ENCODE measurements around the gene LAMA3.
"Not testable (repeated sequence)": the region's sequence is repeated elsewhere in the genome, so short reads cannot be mapped to it uniquely, and the experiment has no call there.

Gene LAMA3

GRCh38 chr18:23710068-23710527, 20.8 kb downstream of the LAMA3 start:
- DNase-seq: no peak

GRCh38 chr18:23710946-23711345, 21.7 kb downstream of the LAMA3 start:
- DNase-seq: no peak

- no peak for DNase-seq
Observed at GRCh38 chr18:23711426-23711825, 22.2 kb downstream of the LAMA3 start.

GRCh38 chr18:23712445-23712844, 23.2 kb downstream of the LAMA3 start:
- no peak for DNase-seq

GRCh38 chr18:23714576-23714975, 25.3 kb downstream of the LAMA3 start:
- DNase-seq: no peak

DNA sequence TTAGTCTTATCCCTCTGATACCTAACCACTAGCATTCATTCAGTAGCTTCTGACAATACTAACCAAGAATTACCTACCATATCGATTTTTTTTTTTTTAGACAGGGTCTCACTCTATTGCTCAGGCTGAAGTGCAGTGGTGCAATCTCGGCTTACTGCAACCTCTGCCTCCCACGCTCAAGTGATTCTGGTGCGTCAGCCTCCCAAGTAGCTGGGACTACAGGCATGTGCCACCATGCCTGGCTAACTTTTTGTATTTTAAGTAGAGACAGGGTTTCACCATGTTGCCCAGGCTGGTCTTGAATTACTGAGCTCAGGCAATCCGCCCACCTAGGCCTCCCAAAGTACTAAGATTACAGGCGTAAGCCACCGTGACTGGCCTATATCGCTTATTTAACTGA, 26.8 kb downstream of the LAMA3 start:
- not testable (repeated sequence) for DNase-seq

GRCh38 chr18:23716516-23716915, 27.3 kb downstream of the LAMA3 start:
- DNase-seq: no peak

DNA sequence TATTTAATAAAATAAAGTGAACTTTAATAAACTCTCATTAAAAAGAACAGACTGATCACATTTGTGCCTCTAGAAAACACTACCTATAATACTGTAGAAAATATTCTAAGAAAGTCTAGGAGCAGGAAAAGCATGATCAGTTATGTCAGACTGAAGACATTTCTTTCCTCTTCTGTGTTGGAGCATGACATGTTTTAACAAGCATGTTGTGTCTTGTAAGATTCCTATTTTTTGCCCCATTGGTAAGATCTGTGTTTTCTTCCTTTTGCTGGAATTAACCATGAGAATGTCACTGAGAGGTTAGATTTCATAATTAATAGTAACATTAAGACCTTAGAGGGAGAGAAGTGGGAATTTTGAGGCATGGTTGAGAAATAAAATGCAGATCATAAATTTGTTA, 27.7 kb downstream of the LAMA3 start:
- DNase-seq: no peak

DNA sequence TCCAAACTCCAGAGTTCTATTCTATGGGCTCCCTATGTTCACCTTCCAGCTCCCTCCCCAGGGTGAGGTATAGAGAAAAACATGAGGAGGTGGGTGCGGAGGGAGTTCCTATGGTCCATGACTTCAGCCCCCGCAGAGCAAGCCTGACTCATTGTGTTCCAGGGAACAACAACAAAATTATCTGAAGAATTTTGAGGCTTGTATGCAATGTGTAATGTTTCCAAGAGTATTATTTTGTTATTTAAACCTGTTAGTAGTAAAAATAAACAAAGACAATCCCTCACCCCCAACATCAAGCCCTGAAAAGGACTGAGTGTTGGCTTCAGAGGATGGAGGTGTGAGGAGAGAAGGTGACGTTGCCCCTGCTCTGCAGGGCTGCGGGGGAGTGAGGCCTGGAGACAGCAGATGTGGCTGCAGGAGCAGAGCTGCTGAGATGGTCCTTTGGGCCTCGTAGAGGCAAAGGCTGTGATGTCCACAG, 29.0 kb downstream of the LAMA3 start:
- no peak for DNase-seq

GRCh38 chr18:23718731-23719130, 29.5 kb downstream of the LAMA3 start:
- DNase-seq: no peak

GRCh38 chr18:23719634-23720201, 30.5 kb downstream of the LAMA3 start:
- DNase-seq: no peak

DNA sequence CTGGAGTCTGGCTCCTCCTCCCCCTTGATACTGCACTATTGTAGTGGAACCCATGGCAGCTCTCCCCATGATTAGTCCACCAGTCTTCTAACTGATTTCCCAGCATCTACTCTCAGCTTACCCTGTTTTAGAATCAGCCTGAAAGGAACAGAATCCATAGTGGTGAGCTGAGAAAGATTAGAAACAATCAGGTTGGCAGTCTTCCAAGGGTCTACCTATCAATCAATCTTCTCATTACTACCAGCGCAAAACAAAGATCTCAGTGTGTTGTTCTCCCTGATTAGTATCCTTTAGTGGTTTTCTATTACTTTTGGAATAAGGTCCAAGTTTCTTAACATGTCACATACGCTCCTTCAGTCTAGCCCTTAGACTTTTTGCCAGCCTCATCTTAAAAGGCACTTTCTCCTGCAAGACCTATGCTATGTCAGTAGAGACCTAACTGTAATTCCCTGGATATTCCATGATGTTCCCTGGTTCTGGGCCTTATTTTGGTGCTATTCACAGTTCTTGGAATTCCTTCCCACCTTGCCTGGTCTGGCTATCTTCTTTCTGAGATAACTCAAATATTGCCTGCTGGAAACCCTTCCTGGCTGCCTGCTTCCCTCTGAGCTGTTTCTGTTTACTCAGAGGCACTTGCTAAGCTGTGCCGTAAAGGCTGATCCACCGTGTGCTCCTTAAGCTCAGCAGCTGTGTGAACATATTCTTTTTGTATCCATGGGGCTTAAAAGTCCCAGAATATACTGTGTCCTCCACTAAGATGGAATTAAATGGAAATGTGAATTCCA, 32.6 kb downstream of the LAMA3 start:
- DNase-seq: no peak

DNA sequence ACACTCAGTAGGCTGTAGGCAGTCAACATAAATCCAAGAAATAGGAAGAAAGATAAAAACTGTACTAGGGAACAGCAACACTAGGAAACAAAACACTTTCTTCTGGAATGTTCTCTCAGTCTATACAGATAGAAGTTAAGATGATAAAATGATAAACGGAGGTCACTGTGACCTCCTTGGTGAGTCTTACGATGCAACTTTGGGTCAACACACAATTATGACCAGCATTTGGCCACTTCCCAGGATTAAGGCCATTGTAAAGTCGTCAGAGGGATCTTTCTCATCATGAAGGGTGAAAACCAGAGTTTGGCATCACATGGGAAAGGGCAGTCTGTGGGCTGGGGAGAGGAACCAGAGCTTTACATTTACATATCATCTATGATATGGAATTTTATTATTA, 33.4 kb downstream of the LAMA3 start:
- no peak for DNase-seq

DNA sequence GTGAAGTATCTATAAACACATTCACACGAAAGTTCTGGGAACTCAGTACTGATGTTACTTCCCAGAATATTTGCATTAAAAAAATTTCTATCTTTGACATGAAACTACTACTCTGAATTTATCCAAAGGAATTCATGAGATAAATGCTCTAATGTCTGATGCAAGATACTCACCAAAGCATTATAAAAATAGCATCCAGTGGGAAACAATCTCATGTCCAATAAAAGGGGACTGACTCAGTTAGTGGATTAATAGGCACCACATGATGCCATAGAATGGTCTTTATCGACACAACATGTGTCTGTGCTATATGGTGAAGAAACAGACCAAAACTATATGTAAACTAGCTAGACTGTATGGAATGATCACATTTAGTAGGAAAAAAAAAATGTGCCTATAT, 33.9 kb downstream of the LAMA3 start:
- no peak for DNase-seq

DNA sequence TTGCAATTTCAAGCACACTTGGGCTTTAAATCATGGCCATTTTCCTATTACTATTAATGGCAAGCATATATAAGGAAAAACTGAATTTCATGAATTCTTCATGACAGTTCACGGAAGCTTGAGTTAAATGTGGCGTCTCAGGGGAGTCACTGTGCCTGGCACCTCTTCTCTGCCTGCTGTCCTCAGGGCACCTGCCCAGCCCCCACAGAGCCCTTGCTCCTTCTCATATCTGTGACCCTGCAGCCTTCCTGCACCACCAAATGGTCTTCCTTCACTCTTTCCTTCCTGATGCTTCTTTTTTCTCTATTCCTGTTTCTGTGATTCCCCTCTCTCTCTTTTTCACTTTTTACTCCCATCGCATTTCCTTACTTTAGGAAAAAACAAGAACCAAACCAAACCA, 35.4 kb downstream of the LAMA3 start:
- no peak for DNase-seq

DNA sequence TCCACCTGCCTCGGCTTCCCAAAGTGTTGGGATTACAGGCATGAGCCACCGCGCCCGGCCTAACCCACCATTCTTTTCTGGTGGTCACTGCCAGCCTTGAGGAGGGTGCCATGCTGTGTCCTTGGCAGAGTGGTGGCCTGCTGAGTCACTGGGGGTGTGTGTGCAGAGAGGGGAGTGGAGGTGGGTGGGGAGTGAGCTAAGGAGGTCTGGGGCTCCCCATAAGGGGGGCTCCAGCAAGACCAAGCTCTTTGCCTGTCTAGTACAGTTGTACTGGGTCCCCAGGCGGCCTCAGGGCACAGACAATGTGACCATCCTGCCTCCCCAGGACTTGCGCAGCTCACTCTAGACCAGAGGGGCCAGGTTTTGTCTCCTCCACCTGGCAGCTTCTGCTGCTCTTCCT, 36.1 kb downstream of the LAMA3 start:
- no peak for DNase-seq

DNA sequence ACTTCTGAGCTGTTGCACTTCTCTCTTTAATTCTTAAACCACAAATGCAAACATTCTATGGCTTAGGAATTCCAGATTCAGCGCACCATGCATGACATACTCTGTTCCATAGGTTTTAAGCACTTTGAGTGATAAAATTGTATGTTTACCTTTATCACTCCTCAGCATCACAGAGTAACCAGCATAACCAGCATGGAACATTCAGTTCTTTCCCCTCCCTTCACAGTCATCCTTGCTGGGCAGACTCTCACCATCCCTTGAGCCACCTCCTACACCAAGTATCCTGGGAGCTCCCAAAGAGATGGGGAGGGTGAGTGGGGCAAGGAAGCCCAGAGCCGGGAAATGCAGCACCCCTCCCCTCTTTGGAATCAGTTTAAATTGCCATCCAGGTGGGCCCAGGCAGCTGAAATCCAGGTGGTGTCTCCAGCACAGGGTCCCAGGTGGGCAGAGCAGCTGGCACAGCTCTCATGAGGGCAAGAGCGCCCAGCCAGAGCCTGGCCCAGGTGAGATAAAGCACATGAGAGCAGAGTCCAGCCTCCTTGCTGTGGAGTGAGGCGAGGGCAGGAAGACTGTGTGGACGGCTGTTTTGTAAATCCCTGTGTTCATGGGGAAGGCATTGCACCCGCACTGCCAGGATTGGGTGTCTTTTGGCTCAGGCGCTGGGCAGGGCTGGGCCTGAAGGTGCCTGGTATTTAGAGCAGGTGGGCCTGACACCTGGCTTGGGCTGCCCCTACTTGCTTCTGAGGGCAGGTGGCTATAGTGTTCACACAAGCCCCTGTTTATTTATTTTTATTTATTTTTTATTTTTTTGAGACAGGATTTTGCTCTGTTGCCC, 36.8 kb downstream of the LAMA3 start:
- no peak for DNase-seq

DNA sequence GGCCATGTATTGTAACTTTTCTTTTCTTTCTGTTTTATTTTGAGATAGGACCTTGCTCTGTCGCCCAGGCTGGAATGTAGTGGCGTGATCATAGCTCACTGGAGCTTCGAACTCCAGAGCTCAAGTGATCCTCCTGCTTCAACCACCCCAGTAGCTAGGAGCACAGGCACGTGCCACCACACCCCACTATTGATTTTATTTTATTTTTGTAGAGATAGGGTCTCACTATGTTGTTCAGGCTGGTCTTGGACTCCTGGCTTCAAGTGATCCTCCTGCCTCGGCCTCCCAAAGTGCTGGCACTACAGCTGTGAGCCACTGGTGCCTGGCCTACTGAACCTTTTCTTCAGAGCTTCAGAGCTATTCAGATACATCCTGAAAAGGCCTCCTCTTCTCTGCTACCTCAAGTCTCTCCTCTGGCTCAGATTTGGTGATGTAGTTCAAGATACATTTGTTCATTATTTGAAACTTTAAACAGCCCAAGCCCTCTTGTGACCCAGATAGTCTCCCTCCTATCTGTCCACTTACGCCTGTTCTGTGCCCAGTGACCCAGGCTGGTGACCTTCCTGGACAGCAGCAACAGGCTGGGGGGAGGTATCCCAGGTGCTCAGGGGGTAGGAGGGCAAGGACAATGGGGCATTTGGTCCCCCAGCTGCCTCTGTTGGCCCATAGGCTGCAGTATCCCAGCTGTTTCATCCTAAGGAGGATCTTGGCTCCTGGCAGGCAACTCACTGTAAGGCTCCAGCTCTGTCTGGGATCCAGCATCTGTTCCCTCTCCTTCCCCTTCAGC, 38.6 kb downstream of the LAMA3 start:
- DNase-seq: no peak

GRCh38 chr18:23730857-23731256, 41.6 kb downstream of the LAMA3 start:
- no peak for DNase-seq

DNA sequence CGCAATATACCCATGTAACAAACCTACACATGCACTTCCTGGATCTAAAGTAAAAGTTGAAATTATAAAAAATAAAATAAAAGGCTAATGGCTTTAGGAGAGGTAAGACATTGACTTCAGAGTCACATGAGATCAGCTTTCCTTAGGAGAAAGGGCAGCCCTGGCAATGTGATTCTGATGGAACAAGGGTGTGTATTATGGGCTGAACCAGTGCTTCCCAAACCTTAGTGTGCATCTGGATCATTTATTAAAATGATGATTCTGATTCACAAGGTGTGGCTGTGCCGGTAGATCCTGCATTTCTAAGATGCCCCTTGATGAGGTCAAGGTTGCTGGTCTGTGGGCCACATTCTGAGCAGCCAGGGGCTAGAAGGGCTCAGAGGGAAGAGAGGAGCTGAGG, 42.6 kb downstream of the LAMA3 start:
- DNase-seq: no peak

- no peak for DNase-seq
Observed at GRCh38 chr18:23732439-23732838, 43.2 kb downstream of the LAMA3 start.

GRCh38 chr18:23733265-23733664, 44.0 kb downstream of the LAMA3 start:
- DNase-seq: not testable (repeated sequence)

- no peak for DNase-seq
Observed at GRCh38 chr18:23733895-23734294, 44.6 kb downstream of the LAMA3 start.
